ENCODE measurements around the gene NME4.

NME4 gene

GRCh38 chr16:369866-370436 lies 27.0 kb upstream of the NME4 start:
- Mint-ChIP-seq H3K27me3 (no peaks in the 10 kb centered on the region), H3K4me3 (peak overlapping the region; percentile 83), H3K27ac (peak overlapping the region; percentile 77), H3K4me1 (ENCODE audit: low read depth) (peaks cover 17% of the 10 kb centered on the region), H3K9me3 (no peaks in the 10 kb centered on the region), H3K36me3 (ENCODE audit: low read depth) (peaks cover 62% of the 10 kb centered on the region)
- no peak for DNase-seq

GRCh38 chr16:370443-370842 lies 26.6 kb upstream of the NME4 start, which contains the start of gene MRPL28:
Gene MRPL28, minus strand, starts transcription at chr16:370538. Its CDS starts 320 bp downstream, at chr16:370218.
- no peaks in the 10 kb centered on the region for H3K9me3 Mint-ChIP-seq
- peak within 1 kb of the TSS; percentile 83 for H3K4me3 Mint-ChIP-seq
- peak within 1 kb of the TSS; percentile 95 for H3K27ac Mint-ChIP-seq
- H3K4me1 Mint-ChIP-seq (ENCODE audit: low read depth), result peaks cover 17% of the 10 kb centered on the region
- peaks cover 64% of the 10 kb centered on the region for H3K36me3 Mint-ChIP-seq (ENCODE audit: low read depth)
- DNase-seq, result peak; percentile 94
- no peaks in the 10 kb centered on the region for H3K27me3 Mint-ChIP-seq

- Mint-ChIP-seq H3K4me3 (peak overlapping the region; percentile 83), H3K36me3 (ENCODE audit: low read depth) (peaks cover 66% of the 10 kb centered on the region), H3K4me1 (ENCODE audit: low read depth) (peaks cover 17% of the 10 kb centered on the region), H3K27ac (peak overlapping the region; percentile 95), H3K9me3 (no peaks in the 10 kb centered on the region), H3K27me3 (no peaks in the 10 kb centered on the region)
- no peak for DNase-seq
These were observed 26.0 kb upstream of the NME4 start for GRCh38 chr16:370979-371514.

- no peaks in the 10 kb centered on the region for H3K9me3 Mint-ChIP-seq
- H3K4me3 Mint-ChIP-seq, result no peak overlapping the region
- peaks cover 17% of the 10 kb centered on the region for H3K4me1 Mint-ChIP-seq (ENCODE audit: low read depth)
- peak overlapping the region; percentile 95 for H3K27ac Mint-ChIP-seq
- no peak for DNase-seq
- H3K36me3 Mint-ChIP-seq (ENCODE audit: low read depth), result peaks cover 67% of the 10 kb centered on the region
- H3K27me3 Mint-ChIP-seq, result no peaks in the 10 kb centered on the region
These were observed 25.3 kb upstream of the NME4 start for GRCh38 chr16:371515-372301.

GRCh38 chr16:372302-372983 lies 24.6 kb upstream of the NME4 start:
- DNase-seq, result no peak
- H3K4me1 Mint-ChIP-seq (ENCODE audit: low read depth), result peaks cover 17% of the 10 kb centered on the region
- H3K9me3 Mint-ChIP-seq, result no peaks in the 10 kb centered on the region
- no peaks in the 10 kb centered on the region for H3K27me3 Mint-ChIP-seq
- H3K4me3 Mint-ChIP-seq, result no peak overlapping the region
- peaks cover 60% of the 10 kb centered on the region for H3K36me3 Mint-ChIP-seq (ENCODE audit: low read depth)
- H3K27ac Mint-ChIP-seq, result no peak overlapping the region

- H3K4me1 Mint-ChIP-seq (ENCODE audit: low read depth), result peaks cover 17% of the 10 kb centered on the region
- H3K27ac Mint-ChIP-seq, result peak overlapping the region; percentile 30
- no peaks in the 10 kb centered on the region for H3K27me3 Mint-ChIP-seq
- peaks cover 55% of the 10 kb centered on the region for H3K36me3 Mint-ChIP-seq (ENCODE audit: low read depth)
- DNase-seq, result no peak
- H3K4me3 Mint-ChIP-seq, result no peak overlapping the region
- no peaks in the 10 kb centered on the region for H3K9me3 Mint-ChIP-seq
These were observed 23.9 kb upstream of the NME4 start for GRCh38 chr16:373020-373598.

GRCh38 chr16:373848-374615 lies 23.0 kb upstream of the NME4 start:
- peaks cover 46% of the 10 kb centered on the region for H3K36me3 Mint-ChIP-seq (ENCODE audit: low read depth)

GRCh38 chr16:374616-374926 lies 22.4 kb upstream of the NME4 start:
- Mint-ChIP-seq H3K27ac (no peak overlapping the region), H3K36me3 (ENCODE audit: low read depth) (peaks cover 41% of the 10 kb centered on the region), H3K27me3 (no peaks in the 10 kb centered on the region), H3K4me3 (no peak overlapping the region), H3K4me1 (ENCODE audit: low read depth) (peaks cover 16% of the 10 kb centered on the region), H3K9me3 (no peaks in the 10 kb centered on the region)
- no peak for DNase-seq

More at GRCh38 chr16:373848-374615, 23.0 kb upstream of the NME4 start:
- Mint-ChIP-seq H3K4me3 (no peak overlapping the region), H3K27me3 (no peaks in the 10 kb centered on the region), H3K27ac (no peak overlapping the region), H3K4me1 (ENCODE audit: low read depth) (peaks cover 20% of the 10 kb centered on the region), H3K9me3 (no peaks in the 10 kb centered on the region)
- no peak for DNase-seq

- peaks cover 19% of the 10 kb centered on the region for H3K4me1 Mint-ChIP-seq (ENCODE audit: low read depth)
- DNase-seq, result no peak
- peaks cover 39% of the 10 kb centered on the region for H3K36me3 Mint-ChIP-seq (ENCODE audit: low read depth)
- no peaks in the 10 kb centered on the region for H3K9me3 Mint-ChIP-seq
- H3K4me3 Mint-ChIP-seq, result no peak overlapping the region
- no peaks in the 10 kb centered on the region for H3K27me3 Mint-ChIP-seq
- no peak overlapping the region for H3K27ac Mint-ChIP-seq
These were observed 21.8 kb upstream of the NME4 start for GRCh38 chr16:375212-375611.

GRCh38 chr16:375927-376816 lies 20.8 kb upstream of the NME4 start:
- Mint-ChIP-seq H3K27me3 (no peaks in the 10 kb centered on the region), H3K9me3 (no peaks in the 10 kb centered on the region), H3K4me3 (no peak overlapping the region), H3K36me3 (ENCODE audit: low read depth) (peaks cover 35% of the 10 kb centered on the region), H3K4me1 (ENCODE audit: low read depth) (peaks cover 15% of the 10 kb centered on the region), H3K27ac (no peak overlapping the region)
- DNase-seq, result no peak

GRCh38 chr16:376817-377418 lies 20.1 kb upstream of the NME4 start:
- peaks cover 32% of the 10 kb centered on the region for H3K36me3 Mint-ChIP-seq (ENCODE audit: low read depth)
- no peak overlapping the region for H3K27ac Mint-ChIP-seq
- H3K4me1 Mint-ChIP-seq (ENCODE audit: low read depth), result peaks cover 13% of the 10 kb centered on the region
- no peaks in the 10 kb centered on the region for H3K27me3 Mint-ChIP-seq
- no peak for DNase-seq
- H3K4me3 Mint-ChIP-seq, result no peak overlapping the region
- H3K9me3 Mint-ChIP-seq, result no peaks in the 10 kb centered on the region

GRCh38 chr16:377419-377951 lies 19.5 kb upstream of the NME4 start:
- H3K27me3 Mint-ChIP-seq, result no peaks in the 10 kb centered on the region
- H3K27ac Mint-ChIP-seq, result no peak overlapping the region
- peaks cover 15% of the 10 kb centered on the region for H3K4me1 Mint-ChIP-seq (ENCODE audit: low read depth)

More at GRCh38 chr16:377419-377951, 19.5 kb upstream of the NME4 start:
- DNase-seq, result no peak
- Mint-ChIP-seq H3K4me3 (no peak overlapping the region), H3K9me3 (no peaks in the 10 kb centered on the region), H3K36me3 (ENCODE audit: low read depth) (peaks cover 27% of the 10 kb centered on the region)

All from activated T-cell treated with anti-CD3 and anti-CD28 coated beads, Interleukin-2, amount 50 U/mL, for 24 hours (primary cell).